GM12801 (cell line): ENCODE measurements around the gene CDH18.

Experiments
- CTCF ChIP-seq: IDR thresholded peaks from one replicate; pipeline ENCODE4 v1.5.1; 2011; ENCODE audit warnings: control low read depth; ENCODE audit not compliant: insufficient read length; ENCODE audit errors: extremely low read depth

Gene CDH18

GRCh38 chr5:19987612-19988361 lies at the start of gene CDH18:
TSS of gene CDH18 (minus strand) at chr5:19988200. CDS start at chr5:19838986, 149,214 bp downstream.
- TF ChIP-seq CTCF = no peak

DNA sequence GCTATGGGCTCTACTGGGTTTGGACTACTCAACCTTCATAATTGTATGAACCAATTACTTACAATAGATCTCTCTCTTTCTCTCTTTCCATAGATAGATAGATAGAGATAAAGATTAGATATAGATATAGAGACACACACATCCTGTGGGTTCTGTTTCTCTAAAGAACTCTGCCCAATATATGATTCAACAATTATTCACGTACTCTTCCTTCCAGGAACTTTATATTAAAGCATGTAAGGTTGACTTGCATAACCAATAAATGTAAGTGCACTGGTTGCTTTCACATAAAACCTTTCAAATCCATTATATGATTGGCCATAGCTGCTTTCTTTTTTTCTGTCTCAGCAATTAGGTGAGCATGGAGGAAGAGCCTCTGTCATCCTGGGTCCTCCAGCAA lies 46.7 kb upstream of the CDH18 start:
- no peak for TF ChIP-seq CTCF

GRCh38 chr5:20033881-20034280 lies 45.9 kb upstream of the CDH18 start:
- TF ChIP-seq CTCF = no peak

GRCh38 chr5:20032896-20033295 lies 44.9 kb upstream of the CDH18 start:
- no peak for TF ChIP-seq CTCF

DNA sequence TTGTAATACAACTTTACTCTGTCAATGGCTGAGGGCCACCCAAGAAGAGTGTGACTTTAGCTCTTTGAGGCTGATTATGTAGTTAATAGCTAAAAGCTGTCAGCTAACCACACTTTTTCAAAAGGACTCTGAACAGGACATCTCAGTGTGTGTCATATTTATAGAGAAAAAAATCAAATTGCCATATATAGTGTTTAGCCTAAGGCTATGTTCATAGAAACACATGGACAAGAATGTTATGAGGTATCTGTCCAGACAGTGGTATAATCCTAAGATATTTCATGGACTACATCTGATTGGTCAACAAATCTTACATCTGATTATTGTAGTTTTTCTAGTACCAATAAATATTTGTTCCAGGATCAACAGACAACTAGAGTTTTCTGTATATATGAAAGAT lies 42.1 kb upstream of the CDH18 start:
- TF ChIP-seq CTCF = no peak

- TF ChIP-seq CTCF = no peak
Observed at GRCh38 chr5:20029266-20029665, 41.3 kb upstream of the CDH18 start.

GRCh38 chr5:20028506-20028905 lies 40.5 kb upstream of the CDH18 start:
- TF ChIP-seq CTCF = no peak
